Middle frontal gyrus (tissue), 1 donor: ENCODE results near the gene TMPRSS9.

Experiments used
- DNase-seq: peaks from one replicate; pipeline ENCODE4 v3.0.0-alpha.2; 2015; ENCODE audit warnings: low spot score; ENCODE audit errors: extremely low spot score

The TMPRSS9 gene

DNA sequence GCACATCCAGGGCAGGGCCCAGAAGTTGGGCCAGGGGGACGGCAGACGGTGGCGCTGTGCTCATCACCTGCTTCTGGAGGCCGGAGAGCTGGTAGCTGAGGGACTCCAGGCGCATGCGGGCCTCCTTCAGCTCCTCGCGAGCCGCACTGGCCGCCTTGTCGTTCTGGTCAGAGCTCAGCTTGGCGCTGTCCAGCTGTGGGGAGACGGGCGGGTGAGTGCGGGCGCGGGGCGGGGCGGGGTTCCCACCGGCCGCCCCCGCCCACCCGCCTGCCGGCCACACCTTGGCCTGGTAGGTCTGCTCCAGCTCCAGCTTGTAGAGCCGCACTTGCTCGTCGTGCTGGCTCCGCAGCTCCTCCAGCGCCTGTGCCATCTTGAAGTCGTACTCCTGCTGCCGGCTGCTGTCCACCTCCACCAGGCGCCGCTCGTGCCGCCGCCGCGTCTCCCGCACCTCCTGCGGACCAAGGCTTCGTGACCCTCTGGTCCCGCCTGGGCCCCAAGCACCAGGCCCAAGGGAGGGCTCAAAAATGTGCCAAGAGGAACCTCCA, 74.7 kb downstream of the TMPRSS9 start:
- no peak for DNase-seq

DNA sequence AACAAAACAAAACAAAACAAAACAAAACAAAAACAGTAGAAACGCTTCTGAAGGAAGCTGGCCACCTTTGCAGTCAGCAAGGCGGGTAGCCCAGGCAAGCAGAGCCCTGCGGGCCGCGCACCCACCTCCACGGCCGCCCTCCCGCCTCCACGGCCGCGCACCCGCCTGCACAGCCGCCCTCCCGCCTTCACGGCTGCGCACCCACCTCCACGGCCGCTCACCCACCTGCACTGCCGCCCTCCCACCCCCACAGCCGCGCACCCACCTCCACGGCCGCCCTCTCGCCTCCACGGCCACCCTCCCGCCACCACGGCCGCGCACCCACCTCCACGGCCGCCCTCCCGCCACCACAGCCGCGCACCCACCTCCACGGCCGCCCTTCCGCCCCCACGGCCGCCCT, 76.3 kb downstream of the TMPRSS9 start:
- no peak for DNase-seq

DNA sequence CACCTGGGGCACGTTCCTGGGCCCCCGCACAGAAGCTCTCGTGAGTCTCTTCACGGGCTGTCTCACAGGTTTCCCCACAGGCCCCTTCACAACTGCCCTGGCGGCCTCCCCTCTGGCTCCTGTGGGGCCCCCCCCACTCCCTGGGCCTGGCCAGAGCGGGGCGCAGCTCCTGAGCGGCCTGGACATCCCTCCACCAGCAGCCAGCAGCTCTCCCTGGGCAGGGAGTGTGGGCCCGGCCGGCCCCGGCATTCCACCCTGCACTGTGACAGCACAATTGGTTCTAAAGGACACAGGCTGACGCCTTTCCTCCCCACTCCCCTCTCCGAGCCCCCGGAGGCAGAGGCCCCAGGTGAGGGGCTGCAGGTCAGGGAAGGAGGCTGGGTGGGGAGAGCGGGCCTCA, 76.9 kb downstream of the TMPRSS9 start:
- DNase-seq: no peak

DNA sequence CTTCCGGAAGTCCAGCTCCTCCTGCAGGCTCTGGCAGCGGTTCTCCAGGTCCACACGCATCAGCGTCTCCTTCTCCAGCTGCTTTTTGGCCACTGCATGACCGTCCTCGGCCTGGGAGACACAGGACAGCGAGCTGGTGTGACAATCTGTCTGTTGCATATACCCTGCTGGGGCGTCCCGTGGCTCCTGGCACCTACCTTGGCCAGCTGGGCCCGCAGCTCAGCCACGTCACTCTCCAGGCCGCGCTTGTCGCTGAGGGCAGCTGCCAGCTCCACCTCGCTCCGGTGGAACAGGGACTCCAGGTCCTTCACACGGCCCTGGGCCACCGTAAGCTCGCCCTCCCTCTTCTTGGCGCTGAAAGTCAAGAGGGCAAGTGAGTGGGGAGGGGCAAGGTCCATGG, 78.1 kb downstream of the TMPRSS9 start:
- no peak for DNase-seq

DNA sequence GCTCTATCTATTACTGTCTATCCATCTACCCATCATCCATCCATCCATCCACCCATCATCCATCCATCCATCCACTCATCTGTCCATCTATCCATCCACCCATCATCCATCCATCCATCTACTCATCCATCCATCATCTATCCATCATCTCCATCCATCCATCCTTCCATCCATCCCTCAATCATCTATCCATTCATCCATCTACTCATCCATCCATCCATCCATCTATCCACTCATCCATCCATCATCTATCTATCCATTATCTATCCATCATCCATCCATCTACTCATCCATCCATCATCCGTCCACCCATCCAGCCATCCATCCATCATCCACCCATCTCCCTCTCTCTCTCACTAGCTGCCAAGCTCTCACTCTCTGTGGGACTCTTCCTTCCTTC, 80.5 kb downstream of the TMPRSS9 start:
- DNase-seq: no peak

DNA sequence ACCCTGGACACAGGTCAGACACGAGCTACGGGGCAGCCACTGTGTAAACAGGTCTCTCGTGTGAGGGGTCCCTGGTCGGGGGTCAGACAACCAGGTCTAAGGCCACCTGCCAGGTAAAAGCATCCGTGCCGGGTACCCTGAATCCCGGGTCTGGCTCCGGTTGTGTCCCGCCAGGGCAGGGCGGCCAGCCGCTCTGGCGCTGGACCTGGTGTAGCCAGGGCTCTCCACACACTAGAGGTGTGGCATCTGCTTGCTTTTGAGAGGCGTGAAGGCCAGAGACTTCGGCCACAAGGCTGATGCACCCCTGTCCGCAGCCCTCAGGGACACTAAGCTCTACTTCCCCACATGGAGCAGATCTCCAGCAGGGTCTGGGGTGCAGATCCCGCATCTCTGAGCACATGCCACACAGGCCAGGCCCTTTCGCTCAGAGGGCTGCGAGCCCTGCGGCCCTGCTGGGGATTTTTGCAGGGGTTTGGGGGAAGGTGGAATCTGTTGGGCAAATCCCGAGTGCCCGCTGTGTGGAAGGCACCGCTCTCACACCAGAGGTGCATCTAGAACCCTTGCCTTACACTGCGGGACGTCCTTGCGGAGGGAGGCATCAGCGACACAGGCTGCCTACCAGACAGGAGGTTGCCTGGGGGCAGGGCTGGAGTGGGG, 81.2 kb downstream of the TMPRSS9 start:
- no peak for DNase-seq

DNA sequence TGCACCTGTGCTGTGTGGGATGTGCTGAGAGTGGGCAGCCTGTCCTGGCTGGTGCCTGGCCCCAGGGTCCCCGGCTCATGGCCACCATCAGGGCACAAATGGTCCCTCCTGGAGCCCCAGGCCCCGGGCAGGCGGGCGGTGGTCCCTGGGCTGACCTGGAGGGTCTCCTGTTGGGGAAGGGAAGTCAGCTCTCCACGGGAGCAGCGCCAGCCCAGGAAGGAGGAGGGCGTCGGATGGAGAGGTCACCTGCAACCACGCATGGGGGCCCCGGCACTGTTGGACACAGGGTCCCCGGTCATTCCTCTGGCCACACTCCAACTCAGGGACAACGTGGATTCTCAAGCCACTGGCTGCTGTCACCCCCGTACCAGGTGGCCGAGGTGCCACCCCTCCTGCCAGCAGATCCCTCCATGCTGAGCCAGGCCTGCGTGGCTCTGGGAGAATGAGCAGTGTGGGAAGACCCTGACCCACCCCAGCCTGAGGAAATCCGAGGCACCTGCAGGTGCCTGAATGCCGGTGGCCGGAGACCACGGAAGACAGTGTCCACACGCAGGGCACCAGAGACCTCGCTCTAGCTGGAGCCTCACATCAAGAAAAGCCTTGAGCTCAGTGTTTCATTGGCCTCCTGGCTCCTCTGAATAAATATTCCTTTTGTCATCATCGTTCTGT, 83.2 kb downstream of the TMPRSS9 start:
- DNase-seq: no peak

DNA sequence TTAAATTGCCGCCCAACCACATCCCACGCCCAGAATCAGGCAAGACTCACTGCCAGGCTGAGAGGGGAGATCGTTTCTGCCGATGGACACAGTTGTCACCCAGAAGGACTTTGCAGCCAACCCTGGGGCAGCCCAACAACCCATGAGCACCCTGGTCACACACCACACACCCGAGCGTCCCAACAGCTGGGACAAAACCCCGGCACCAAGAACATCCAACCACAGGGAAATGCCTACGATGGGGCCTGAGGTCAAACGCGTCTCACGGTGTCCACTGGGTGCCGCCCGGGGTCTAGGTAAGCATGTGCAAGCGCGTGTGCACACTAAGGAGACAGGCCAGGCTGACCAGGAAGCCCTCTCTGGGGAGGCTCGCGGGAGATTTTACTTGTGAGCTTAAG, 83.7 kb downstream of the TMPRSS9 start:
- no peak for DNase-seq

DNA sequence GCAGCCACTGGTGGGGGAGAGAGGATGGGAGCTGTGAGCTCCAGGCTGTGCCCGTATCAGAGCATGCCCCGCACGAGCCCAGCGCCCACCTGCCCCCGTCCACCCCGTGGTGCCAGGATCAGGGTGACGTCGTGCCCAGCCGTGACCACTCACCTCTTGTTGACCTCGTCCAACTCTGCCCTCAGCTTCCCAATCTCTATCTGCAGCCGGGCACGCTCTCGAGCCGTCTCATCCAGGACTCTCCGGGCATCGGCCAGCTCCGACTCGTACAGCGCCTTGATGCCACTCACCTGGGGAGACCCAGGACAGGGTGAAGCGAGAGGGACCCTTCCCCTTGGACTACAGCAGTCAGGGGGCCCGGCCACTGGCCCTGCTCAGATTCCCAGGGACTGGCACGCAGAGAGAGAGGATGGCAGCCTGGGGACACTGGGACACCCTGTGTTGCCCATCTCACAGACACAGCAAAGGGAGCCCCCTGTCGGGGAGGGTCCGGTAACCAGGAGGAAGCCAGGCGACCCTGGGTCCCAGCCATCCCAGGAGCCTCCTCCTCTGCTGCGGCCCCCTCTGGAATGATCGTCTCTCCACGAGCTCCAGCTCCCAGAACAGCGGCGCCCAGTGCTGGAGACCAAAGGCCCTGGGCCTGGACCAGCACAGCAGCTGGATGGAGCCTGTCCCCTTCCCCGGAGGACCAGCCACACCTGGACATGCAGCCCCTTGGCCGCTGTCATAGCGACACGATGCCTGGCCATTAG, 84.4 kb downstream of the TMPRSS9 start:
- no peak for DNase-seq

DNA sequence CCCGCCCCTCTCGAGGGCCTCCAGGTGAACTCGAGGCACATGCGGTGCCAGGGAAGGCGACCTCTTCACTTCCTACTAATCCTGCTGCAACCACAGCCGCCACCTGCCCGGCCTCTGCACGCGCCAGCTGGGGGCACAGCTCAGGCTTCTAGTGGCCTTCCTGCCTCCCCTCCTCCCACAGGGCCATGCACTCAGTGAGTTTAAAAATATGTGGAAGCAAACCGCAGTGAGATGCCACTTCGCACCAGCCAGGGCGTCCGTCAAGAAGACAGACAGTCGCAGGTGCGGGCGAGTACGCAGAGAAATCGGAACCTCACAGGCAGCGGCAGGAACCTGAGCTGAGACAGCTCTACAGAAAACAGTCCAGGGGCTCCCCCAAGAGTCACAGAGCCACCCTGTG, 86.3 kb downstream of the TMPRSS9 start:
- no peak for DNase-seq

DNA sequence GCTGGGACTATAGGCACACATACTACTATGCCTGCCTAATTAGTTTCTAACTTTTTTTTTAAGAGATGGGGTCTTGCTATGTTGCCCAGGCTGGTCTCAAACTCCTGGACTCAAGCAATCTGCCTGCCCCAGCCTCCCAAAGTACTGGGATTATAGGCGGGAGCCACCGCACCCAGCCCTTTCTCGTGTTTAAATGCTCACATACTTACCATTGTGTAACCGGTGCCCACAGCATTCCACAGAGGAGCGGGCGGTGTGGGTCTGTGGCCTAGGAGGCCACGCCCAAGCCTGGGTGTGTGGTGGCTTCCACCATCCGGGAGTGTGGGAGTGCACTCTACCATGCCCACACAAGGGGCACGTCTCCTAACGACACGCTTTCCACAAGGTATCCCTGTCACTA, 89.0 kb downstream of the TMPRSS9 start:
- DNase-seq: no peak

DNA sequence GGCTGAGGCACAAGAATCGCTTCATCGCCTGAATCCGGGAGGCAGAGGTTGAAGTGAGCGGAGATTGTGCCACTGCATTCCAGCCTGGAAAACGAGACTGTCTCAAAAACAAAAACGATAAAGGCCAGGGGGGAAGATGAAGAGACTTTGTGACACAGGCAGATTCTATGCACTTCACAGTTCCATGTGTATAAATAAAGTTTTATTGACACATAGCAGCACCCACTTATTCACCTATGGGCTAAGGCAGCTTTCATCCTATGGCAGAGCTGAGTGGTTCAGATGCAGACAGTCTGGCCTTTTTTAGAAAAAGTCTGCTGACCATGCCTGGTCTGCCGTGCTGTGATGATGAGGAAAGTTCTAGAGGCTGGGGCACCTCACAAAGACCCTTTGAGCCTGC, 91.1 kb downstream of the TMPRSS9 start:
- no peak for DNase-seq

DNA sequence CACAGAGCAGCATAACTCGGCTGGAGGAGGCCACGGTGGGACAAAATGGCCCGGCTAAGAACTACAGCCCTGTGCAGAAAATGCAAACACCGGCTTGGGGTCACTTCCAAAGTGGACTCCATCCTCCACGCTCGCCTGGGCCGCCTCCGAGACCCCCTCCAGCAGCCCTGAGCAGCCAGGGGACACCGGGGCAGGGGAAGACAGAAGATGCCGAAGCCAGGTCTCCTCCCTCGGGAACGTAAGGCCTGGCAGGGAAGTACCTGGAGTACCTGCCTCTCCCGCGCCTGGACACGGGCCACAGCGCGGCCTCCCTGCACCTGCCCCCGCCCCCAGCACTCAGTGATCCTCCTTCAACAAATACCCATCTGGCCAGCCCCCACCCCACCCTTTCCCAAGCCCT, 91.7 kb downstream of the TMPRSS9 start:
- DNase-seq: no peak

DNA sequence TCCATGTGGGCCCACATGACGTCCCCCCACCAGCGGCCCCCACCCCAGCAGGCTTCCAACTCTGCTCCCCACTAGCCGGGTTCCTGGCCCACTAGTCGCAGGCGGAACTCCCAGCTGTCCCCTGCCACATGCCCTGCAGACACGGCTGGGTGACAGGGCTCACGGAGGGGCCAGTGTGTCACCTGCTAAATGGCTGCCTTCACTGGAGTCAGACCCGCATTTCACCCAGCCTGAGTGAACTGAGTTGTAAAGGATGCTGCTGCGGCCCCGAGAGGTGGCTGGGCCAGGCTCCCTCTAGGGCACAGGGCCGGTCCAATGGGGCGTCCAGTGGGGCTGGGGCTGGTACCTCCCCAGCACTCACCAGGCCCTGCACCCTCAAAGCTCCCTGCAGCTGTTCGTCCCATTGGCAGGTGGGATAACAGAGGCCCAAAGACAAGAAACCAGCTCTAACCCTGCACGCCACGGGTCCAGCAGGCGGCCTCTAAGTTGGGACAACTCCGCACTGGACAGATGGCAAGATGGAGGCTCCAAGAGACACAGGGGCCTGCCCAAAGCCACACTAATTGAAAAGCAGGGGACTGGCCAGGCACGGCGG, 93.5 kb downstream of the TMPRSS9 start:
- DNase-seq: no peak

DNA sequence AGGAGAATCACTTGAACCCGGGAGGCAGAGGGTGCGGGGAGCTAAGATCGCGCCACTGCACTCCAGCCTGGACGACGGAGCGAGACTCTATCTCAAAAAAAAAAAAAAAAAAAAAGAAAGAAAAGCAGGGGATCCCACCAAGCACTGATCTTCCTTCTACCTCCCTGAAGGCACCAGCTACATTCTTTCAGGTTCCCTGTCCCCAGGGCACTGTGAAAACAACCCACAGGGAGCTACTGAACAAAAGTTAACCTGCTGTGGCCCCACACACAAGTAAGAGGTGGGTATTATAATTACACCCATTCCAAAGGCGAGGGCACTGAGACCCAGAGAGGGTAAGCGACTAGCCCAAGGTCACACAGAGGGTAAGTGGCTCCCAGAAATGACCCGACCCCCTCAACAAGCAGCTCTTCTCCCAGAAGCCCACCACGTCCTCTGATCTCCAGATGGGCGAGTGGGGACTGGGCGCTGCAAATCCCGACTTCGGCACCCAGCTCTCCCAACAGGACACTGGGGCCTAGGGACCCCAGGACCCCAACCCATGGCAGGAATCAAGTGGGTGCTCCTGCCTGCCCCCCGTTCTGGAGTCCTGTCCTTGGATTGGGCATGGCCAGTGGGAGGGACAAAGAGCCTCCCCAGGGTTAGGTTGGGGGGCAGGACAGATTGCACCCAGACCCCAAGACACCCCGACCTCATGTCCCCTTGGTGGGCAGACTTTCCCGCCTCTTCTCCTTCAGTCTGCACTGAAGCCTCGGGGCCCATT, 94.3 kb downstream of the TMPRSS9 start:
- DNase-seq: no peak

DNA sequence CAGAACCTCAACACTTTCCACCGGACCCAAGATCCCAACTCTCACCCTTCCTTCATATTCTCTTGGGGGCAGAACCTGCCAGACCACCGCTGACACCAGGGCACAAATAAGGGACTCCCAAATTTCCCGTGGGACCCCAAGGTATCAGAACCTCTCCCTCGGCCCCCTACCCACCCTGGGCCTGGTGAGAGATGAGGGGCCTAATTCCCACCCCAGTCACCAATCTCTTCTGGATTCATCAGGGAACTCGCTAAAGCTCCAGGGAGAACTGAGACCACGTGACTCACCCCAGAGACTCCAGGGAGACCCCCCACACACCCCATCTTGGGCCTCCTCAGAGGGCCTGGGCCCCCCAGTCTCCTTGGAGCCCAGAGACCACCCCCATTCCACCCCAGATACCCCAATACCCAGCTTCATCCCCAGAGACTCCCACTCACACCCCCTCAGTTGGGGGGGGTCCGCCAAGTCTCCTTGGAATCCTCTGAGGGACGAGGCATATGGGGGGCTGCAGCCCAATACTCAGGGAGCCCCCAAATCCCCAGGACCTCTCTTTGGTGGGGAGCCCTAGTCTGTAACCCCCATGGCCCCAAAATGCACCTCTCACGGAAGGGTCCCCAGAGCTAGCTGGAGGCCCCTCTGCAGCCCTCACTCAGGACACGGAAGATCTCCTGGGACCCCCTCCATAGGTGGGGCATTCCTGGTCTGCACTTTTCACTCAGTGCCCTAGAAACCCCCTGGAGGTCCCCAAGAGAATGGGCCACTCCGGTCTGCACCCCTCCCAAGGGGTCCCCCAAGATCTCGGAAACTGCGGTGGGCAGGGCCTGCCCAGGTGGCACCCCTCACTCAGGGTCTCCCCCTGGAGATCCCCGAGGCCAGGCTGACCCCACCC, 95.1 kb downstream of the TMPRSS9 start:
- no peak for DNase-seq

DNA sequence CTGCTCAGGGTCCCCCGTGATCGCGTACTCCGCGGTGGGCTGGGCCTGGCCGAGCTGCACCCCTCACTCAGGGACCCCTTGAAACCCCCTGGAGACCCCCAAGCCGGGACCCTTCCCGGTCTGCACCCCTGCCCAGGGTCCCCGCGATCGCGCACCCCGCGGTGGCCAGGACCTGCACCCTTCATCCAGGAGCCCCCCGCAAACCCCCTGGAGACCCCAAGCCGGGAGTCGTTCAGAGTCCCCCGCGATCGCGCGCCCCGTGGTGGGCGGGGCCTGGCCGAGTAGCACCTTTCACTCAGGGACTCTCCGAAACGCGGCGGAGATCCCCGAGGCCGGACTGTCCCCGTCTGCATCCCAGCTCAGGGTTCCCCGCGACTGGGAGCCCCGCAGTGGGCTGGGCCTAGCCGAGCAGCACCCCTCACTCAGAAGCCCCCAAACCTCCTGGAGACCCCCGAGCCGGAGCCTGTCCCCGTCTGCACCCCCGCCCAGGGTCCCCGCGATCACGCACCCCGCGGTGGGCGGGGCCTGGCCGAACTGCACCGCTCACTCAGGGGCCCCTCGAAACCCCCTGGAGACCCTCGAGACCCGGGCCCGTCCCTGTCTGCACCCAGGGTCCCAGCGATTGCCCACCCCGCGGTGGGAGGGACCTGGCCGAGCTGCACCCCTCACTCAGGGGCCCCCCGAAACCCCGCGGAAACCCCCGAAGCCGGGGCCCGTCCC, 95.9 kb downstream of the TMPRSS9 start:
- DNase-seq: no peak

DNA sequence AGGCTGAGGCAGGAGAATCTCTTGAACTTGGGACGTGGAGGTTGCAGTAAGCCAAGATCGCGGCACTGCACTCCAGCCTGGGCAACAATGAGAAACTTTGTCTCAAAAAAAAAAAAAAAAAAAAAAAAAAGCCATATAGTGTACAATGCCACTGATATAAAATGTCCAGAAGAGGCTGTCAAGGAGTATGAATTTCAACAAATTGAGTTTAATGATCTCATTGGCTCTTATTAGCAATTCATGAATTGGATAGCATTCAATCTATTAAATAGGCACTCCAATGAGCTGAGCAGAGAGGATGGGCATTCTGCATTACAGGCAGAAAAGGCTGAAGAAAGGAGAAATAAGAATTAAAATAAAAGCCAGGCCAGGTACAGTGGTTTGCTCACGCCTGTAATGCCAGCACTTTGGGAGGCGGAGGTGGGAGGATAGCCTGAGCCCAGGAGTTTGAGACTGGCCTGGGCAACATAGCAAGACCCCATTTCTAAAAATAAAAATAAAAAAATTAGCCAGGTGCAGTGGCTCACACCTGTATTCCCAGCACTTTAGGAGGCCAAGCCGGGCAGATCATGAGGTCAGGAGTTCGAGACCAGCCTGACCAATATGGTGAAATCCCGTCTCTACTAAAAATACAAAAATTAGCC, 97.5 kb downstream of the TMPRSS9 start:
- DNase-seq: no peak

DNA sequence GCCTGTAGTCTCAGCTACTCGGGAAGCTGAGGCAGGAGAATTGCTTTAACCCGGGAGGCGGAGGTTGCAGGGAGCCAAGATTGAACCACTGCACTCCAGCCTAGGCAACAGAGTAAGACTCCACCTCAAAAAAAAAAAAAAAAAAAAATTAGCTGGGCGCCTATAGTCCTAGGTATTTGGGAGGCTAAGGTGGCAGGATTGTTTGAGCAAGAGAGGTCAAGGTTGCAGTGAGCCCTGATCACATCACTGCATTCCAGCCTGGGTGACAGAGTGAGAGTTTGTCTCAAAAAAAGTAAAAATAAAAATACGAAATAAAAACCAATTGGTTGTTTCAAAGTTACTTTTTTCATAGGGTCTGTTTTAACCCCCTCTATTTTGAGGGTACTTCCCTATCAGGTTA, 98.0 kb downstream of the TMPRSS9 start:
- no peak for DNase-seq
